SK-N-SH treated with all-trans-retinoic acid at 6 μM for 48 hours (cell line): ENCODE data around the gene SRBD1.
A peak's percentile ranks its signal among the peaks of the same experiment; 100 is the strongest.

ENCODE experiments used
- ATAC-seq: fragments of 200-7000 bp; cut with Tn5 transposase; 3 replicates; pipeline ENCODE4 v1.9.1; 2020; ENCODE audit warnings: mild to moderate bottlenecking, moderate library complexity
- ARNTL ChIP-seq: fragments of 450-650 bp; formaldehyde crosslinking; IDR thresholded peaks from 2 replicates; pipeline ENCODE4 v1.5.0; 2020; ENCODE audit warnings: low read depth, mild to moderate bottlenecking, moderate library complexity, borderline replicate concordance
- BACH2 ChIP-seq: fragments of 250-450 bp; sonication (Bioruptor Pico); IDR thresholded peaks from 2 replicates; pipeline ENCODE4 v1.9.0; 2021; ENCODE audit warnings: mild to moderate bottlenecking, borderline replicate concordance
- CSDC2 ChIP-seq: fragments of 250-450 bp; sonication (Bioruptor Pico); IDR thresholded peaks from 2 replicates; pipeline ENCODE4 v1.5.0; 2020; ENCODE audit warnings: mild to moderate bottlenecking, moderate library complexity
- ESRRG ChIP-seq: fragments of 250-450 bp; sonication (Bioruptor Pico); IDR thresholded peaks from 2 replicates; pipeline ENCODE4 v1.6.1; 2021; ENCODE audit warnings: mild to moderate bottlenecking
- GLIS3 ChIP-seq: fragments of 250-450 bp; sonication (Bioruptor Pico); IDR thresholded peaks from 2 replicates; pipeline ENCODE4 v1.5.0; 2020; ENCODE audit warnings: mild to moderate bottlenecking, moderate library complexity
- ISL1 ChIP-seq: fragments of 250-450 bp; sonication (Bioruptor Pico); IDR thresholded peaks from 2 replicates; pipeline ENCODE4 v2.1.2; 2022; ENCODE audit warnings: mild to moderate bottlenecking, moderate library complexity
- OSR1 ChIP-seq: fragments of 250-450 bp; sonication (Bioruptor Pico); IDR thresholded peaks from 2 replicates; pipeline ENCODE4 v1.8.0; 2022; ENCODE audit warnings: moderate library complexity, mild to moderate bottlenecking, inconsistent platforms
- PATZ1 ChIP-seq: fragments of 250-450 bp; sonication (Bioruptor Pico); IDR thresholded peaks from 2 replicates; pipeline ENCODE4 v1.8.0; 2020; ENCODE audit warnings: mild to moderate bottlenecking, moderate library complexity, borderline replicate concordance
- POU6F1 ChIP-seq: fragments of 250-450 bp; sonication (Bioruptor Pico); IDR thresholded peaks from 2 replicates; pipeline ENCODE4 v1.8.0; 2021; ENCODE audit warnings: low read depth, mild to moderate bottlenecking, moderate library complexity, borderline replicate concordance
- PPARA ChIP-seq: fragments of 250-450 bp; sonication (Bioruptor Pico); IDR thresholded peaks from 2 replicates; pipeline ENCODE4 v1.5.0; 2020; ENCODE audit warnings: mild to moderate bottlenecking, borderline replicate concordance
- RARB ChIP-seq: fragments of 250-450 bp; sonication (Bioruptor Pico); IDR thresholded peaks from 2 replicates; pipeline ENCODE4 v1.8.0; 2021; ENCODE audit warnings: mild to moderate bottlenecking, moderate library complexity
- SNAI2 ChIP-seq: fragments of 250-450 bp; sonication (Bioruptor Pico); IDR thresholded peaks from 2 replicates; pipeline ENCODE4 v1.5.0; 2020; ENCODE audit warnings: mild to moderate bottlenecking, moderate library complexity
- TCF4 ChIP-seq: fragments of 250-450 bp; sonication (Bioruptor Pico); IDR thresholded peaks from 2 replicates; pipeline ENCODE4 v1.8.0; 2021; ENCODE audit warnings: mild to moderate bottlenecking, moderate library complexity, borderline replicate concordance
- TOX ChIP-seq: fragments of 250-450 bp; sonication (Bioruptor Pico); IDR thresholded peaks from 2 replicates; pipeline ENCODE4 v1.8.0; 2021; ENCODE audit warnings: mild to moderate bottlenecking, moderate library complexity, borderline replicate concordance
- ZFP3 ChIP-seq: fragments of 250-450 bp; sonication (Bioruptor Pico); IDR thresholded peaks from 2 replicates; pipeline ENCODE4 v1.5.0; 2020; ENCODE audit warnings: mild to moderate bottlenecking, moderate library complexity
- ZFP30 ChIP-seq: fragments of 450-650 bp; formaldehyde crosslinking; IDR thresholded peaks from 2 replicates; pipeline ENCODE4 v1.5.0; 2022; ENCODE audit warnings: mild to moderate bottlenecking, moderate library complexity
- ZNF565 ChIP-seq: fragments of 450-650 bp; formaldehyde crosslinking; conservative IDR thresholded peaks from 2 replicates; pipeline ENCODE4 v1.5.0; 2020; ENCODE audit warnings: low read depth, mild to moderate bottlenecking, moderate library complexity
- ZNF70 ChIP-seq: fragments of 450-650 bp; formaldehyde crosslinking; IDR thresholded peaks from 2 replicates; pipeline ENCODE4 v1.5.0; 2020; ENCODE audit warnings: mild to moderate bottlenecking, moderate library complexity
- ZNF8 ChIP-seq: fragments of 450-650 bp; formaldehyde crosslinking; IDR thresholded peaks from 2 replicates; pipeline ENCODE4 v1.5.0; 2020; ENCODE audit warnings: mild to moderate bottlenecking, moderate library complexity
- TF ChIP-seq, protein P1 (sequence below): fragments of 250-450 bp; sonication (Bioruptor Pico); IDR thresholded peaks from 2 replicates; pipeline ENCODE4 v1.5.1; 2021; ENCODE audit warnings: mild to moderate bottlenecking, moderate library complexity
- TF ChIP-seq, protein P2 (sequence below): fragments of 250-450 bp; sonication (Bioruptor Pico); IDR thresholded peaks from 2 replicates; pipeline ENCODE4 v1.5.0; 2020; ENCODE audit warnings: mild to moderate bottlenecking, moderate library complexity
- TF ChIP-seq, protein P3 (sequence below): fragments of 250-450 bp; sonication (Bioruptor Pico); IDR thresholded peaks from 2 replicates; pipeline ENCODE4 v1.5.1; 2020; ENCODE audit warnings: low read depth, mild to moderate bottlenecking, moderate library complexity

The SRBD1 gene

GRCh38 chr2:45612285-45612684 lies 1.2 kb upstream of the SRBD1 start:
- TF ChIP-seq POU6F1 (CRISPR knock-in tag) (no peak), ZNF565 (CRISPR knock-in tag) (no peak), ARNTL (no peak), PPARA (CRISPR knock-in tag) (no peak), BACH2 (CRISPR knock-in tag) (no peak), CSDC2 (CRISPR knock-in tag) (no peak), GLIS3 (no peak), RARB (CRISPR knock-in tag) (no peak), OSR1 (CRISPR knock-in tag) (no peak), ZFP30 (CRISPR knock-in tag) (no peak), SNAI2 (CRISPR knock-in tag) (no peak), TCF4 (CRISPR knock-in tag) (no peak), ZNF8 (CRISPR knock-in tag) (no peak), ZFP3 (CRISPR knock-in tag) (no peak), ZNF70 (no peak), PATZ1 (CRISPR knock-in tag) (no peak), ESRRG (CRISPR knock-in tag) (no peak)
- TF ChIP-seq, protein P1, sequence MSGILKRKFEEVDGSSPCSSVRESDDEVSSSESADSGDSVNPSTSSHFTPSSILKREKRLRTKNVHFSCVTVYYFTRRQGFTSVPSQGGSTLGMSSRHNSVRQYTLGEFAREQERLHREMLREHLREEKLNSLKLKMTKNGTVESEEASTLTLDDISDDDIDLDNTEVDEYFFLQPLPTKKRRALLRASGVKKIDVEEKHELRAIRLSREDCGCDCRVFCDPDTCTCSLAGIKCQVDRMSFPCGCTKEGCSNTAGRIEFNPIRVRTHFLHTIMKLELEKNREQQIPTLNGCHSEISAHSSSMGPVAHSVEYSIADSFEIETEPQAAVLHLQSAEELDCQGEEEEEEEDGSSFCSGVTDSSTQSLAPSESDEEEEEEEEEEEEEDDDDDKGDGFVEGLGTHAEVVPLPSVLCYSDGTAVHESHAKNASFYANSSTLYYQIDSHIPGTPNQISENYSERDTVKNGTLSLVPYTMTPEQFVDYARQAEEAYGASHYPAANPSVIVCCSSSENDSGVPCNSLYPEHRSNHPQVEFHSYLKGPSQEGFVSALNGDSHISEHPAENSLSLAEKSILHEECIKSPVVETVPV (CRISPR knock-in tag): no peak
- TF ChIP-seq, protein P2, sequence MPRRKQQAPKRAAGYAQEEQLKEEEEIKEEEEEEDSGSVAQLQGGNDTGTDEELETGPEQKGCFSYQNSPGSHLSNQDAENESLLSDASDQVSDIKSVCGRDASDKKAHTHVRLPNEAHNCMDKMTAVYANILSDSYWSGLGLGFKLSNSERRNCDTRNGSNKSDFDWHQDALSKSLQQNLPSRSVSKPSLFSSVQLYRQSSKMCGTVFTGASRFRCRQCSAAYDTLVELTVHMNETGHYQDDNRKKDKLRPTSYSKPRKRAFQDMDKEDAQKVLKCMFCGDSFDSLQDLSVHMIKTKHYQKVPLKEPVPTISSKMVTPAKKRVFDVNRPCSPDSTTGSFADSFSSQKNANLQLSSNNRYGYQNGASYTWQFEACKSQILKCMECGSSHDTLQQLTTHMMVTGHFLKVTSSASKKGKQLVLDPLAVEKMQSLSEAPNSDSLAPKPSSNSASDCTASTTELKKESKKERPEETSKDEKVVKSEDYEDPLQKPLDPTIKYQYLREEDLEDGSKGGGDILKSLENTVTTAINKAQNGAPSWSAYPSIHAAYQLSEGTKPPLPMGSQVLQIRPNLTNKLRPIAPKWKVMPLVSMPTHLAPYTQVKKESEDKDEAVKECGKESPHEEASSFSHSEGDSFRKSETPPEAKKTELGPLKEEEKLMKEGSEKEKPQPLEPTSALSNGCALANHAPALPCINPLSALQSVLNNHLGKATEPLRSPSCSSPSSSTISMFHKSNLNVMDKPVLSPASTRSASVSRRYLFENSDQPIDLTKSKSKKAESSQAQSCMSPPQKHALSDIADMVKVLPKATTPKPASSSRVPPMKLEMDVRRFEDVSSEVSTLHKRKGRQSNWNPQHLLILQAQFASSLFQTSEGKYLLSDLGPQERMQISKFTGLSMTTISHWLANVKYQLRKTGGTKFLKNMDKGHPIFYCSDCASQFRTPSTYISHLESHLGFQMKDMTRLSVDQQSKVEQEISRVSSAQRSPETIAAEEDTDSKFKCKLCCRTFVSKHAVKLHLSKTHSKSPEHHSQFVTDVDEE (CRISPR knock-in tag): no peak
- TF ChIP-seq, protein P3, sequence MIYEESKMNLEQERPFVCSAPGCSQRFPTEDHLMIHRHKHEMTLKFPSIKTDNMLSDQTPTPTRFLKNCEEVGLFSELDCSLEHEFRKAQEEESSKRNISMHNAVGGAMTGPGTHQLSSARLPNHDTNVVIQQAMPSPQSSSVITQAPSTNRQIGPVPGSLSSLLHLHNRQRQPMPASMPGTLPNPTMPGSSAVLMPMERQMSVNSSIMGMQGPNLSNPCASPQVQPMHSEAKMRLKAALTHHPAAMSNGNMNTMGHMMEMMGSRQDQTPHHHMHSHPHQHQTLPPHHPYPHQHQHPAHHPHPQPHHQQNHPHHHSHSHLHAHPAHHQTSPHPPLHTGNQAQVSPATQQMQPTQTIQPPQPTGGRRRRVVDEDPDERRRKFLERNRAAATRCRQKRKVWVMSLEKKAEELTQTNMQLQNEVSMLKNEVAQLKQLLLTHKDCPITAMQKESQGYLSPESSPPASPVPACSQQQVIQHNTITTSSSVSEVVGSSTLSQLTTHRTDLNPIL: no peak
- no peak for ATAC-seq

- peak; percentile 87 for ATAC-seq
- TF ChIP-seq PATZ1 (CRISPR knock-in tag): no peak
- no peak for TF ChIP-seq ZFP30 (CRISPR knock-in tag)
- TF ChIP-seq, protein P2 (CRISPR knock-in tag): no peak
- no peak for TF ChIP-seq ZFP3 (CRISPR knock-in tag)
- no peak for TF ChIP-seq BACH2 (CRISPR knock-in tag)
- TF ChIP-seq, protein P1 (CRISPR knock-in tag): no peak
- TF ChIP-seq ZNF565 (CRISPR knock-in tag): no peak
- TF ChIP-seq TCF4 (CRISPR knock-in tag): no peak
- no peak for TF ChIP-seq RARB (CRISPR knock-in tag)
- no peak for TF ChIP-seq ISL1 (CRISPR knock-in tag)
- no peak for TF ChIP-seq GLIS3
- no peak for TF ChIP-seq TOX (CRISPR knock-in tag)
- no peak for TF ChIP-seq CSDC2 (CRISPR knock-in tag)
- TF ChIP-seq ARNTL: no peak
- no peak for TF ChIP-seq ZNF8 (CRISPR knock-in tag)
- TF ChIP-seq SNAI2 (CRISPR knock-in tag): no peak
Measured at GRCh38 chr2:45610281-45611019, 617 bp downstream of the SRBD1 start.
